ENCODE data around the gene HEATR9. TPM values are rescaled to one million over a fixed set of nuclear protein-coding genes. Genes with fewer than 3 reads are reported as not detected.
A peak's percentile ranks its signal among the peaks of the same experiment; 100 is the strongest.

The HEATR9 gene
- total RNA-seq, 2 donors from 2014 or later, result not detected

DNA sequence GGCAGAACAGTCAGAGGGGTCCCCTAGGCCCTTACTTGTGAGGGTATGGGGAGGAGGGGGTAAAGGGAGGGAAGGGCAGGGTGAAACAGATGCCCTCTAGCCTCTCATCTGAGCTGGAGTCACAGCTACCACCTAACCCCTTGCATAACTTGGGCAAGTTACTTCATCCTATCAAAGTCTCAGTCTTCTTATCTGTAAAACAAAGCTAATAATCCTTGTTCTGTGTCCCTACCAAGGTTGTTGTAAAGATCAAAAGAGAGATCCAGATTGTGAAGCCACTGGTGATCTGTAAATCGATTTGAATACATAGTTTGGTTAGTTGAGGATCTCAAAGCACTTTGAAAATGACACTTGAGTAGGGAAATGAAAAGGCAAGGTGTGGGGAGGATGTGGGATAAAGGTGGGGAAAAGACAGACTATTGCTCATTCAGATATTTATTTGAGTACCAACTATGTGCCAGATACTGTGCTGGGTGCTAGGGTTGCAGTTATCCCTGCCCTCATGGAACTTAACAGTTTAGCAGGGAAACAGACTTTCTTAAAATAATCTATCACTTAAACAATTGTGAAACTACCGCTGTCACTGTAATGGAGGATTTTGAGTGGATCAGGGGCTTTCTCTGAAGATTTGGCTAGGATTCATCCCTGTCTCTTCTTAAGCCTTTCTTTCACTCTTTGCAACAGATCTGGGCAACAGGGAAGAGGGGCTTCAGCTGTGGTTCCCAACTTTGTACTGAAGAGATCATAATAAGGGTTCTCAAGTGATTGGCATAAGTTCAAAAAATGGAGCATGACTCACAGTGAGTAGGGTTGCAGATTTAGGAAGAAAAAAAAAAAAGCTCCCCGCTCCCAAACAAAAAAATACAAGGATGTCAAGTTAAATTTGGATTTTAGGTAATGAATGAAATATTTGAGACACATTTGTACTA is 3.0 kb downstream of the HEATR9 start:
- Histone ChIP-seq H3K9me3 (no peaks in the 10 kb centered on the region), H3K27ac (no peak overlapping the region), H3K4me1 (peaks cover 0 to 4% of the 10 kb centered on the region in 2 donors), H3K27me3 (no peaks in the 10 kb centered on the region), H3K36me3 (no peaks in the 10 kb centered on the region), H3K4me3 (no peak overlapping the region)
- no peak for DNase-seq (ENCODE audit: low spot score)
- TF ChIP-seq CTCF (IDR thresholded peaks at IDR 0.05), result no peak

DNA sequence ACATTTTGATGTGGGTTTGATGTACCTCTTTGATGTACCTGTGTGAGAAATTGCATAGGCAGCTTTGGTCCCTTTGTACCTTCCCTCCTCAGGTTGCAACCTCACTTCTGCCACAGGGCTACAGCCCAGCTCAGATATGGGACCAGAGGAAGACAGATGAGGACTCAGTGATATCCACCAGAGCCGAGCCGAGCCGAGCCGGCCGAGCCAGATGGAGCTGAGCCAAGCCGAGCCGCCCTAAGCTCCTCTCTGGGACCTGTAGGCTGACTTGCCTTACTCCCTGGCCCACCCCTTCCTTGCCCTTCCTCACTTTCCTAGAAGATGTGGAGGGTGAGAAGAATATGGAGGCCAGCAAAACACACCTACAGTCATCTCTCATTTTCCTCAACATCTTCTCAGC is 3.8 kb downstream of the HEATR9 start:
- Histone ChIP-seq H3K27ac (no peak overlapping the region), H3K4me1 (peaks cover 0 to 4% of the 10 kb centered on the region in 2 donors), H3K36me3 (no peaks in the 10 kb centered on the region), H3K27me3 (no peaks in the 10 kb centered on the region), H3K9me3 (no peaks in the 10 kb centered on the region), H3K4me3 (no peak overlapping the region)
- TF ChIP-seq CTCF (IDR thresholded peaks at IDR 0.05), result no peak
- no peak for DNase-seq (ENCODE audit: low spot score)

- no peaks in the 10 kb centered on the region for H3K36me3 ChIP-seq
- no peaks in the 10 kb centered on the region for H3K4me1 ChIP-seq
- H3K4me3 ChIP-seq, result no peak overlapping the region
- no peaks in the 10 kb centered on the region for H3K27me3 ChIP-seq
- DNase-seq (ENCODE audit: low spot score), result no peak
- no peak for TF ChIP-seq CTCF (IDR thresholded peaks at IDR 0.05)
- H3K9me3 ChIP-seq, result no peaks in the 10 kb centered on the region
- H3K27ac ChIP-seq, result no peak overlapping the region
Measured at GRCh38 chr17:35856603-35857002, 12.1 kb downstream of the HEATR9 start.

- no peak for TF ChIP-seq CTCF (IDR thresholded peaks at IDR 0.05)
- DNase-seq (ENCODE audit: low spot score), result no peak
- no peak overlapping the region for H3K27ac ChIP-seq
- H3K27me3 ChIP-seq, result no peaks in the 10 kb centered on the region
- no peaks in the 10 kb centered on the region for H3K4me1 ChIP-seq
- no peaks in the 10 kb centered on the region for H3K9me3 ChIP-seq
- H3K4me3 ChIP-seq, result no peak overlapping the region
- no peaks in the 10 kb centered on the region for H3K36me3 ChIP-seq
Measured at GRCh38 chr17:35855965-35856364, 12.7 kb downstream of the HEATR9 start.

DNA sequence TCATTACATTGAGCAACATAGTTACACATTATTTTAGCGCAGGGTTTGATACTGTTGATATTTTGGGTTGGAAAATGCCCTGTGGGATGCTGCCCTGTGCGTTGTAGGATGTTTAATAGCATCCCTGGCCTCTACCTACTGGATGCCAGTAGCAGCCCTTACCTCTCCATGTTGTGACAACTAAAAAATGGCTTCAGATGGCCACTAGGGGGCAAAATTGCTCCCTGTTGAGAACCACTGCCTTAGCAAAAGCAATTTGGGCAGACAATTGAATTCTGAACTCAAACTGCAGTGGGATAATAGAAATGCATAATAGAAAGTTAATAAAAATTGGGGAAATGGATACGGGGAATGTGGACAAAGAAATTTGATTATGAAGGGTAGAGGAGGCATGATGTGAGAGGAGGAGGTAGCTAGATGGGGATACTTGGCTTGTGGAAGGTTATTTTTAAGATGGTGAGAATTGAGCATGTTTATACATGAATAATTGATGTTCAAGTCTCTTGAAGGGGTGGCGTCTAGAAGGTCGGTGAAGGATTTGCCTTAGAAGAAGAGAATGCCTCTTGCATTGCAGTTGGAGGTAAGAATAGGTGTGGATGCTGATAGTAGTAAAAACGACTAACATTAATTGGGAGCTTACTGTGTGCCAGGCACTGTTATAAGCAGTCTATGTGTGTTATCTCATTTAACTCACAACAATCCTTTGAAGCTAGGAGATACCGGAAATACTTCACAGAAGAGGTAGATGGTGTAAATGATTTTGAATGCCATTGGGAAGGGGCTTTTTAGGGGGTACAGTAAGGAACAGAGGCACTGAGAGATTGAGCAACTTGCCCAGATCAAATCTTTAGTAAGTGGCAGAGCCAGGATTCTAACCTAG is 19.0 kb downstream of the HEATR9 start:
- no peaks in the 10 kb centered on the region for H3K4me1 ChIP-seq
- peak; percentile 62 for DNase-seq (ENCODE audit: low spot score)
- H3K9me3 ChIP-seq, result no peaks in the 10 kb centered on the region
- H3K27ac ChIP-seq, result no peak overlapping the region
- TF ChIP-seq CTCF (IDR thresholded peaks at IDR 0.05), result peak; percentile 44 to 81
- H3K4me3 ChIP-seq, result no peak overlapping the region
- peaks cover 43% of the 10 kb centered on the region for H3K36me3 ChIP-seq
- H3K27me3 ChIP-seq, result no peaks in the 10 kb centered on the region
